HepG2 (cell line): ENCODE measurements around the gene CCDC117. TPM values are rescaled to one million over a fixed set of nuclear protein-coding genes. Genes with fewer than 3 reads are reported as not detected.

ENCODE experiments used
- AGO1 ChIP-seq: fragments of 200-400 bp; formaldehyde crosslinking; IDR thresholded peaks from 2 replicates; pipeline ENCODE4 v1.6.1; 2017; ENCODE audit warnings: mild to moderate bottlenecking, low read depth, low read length, moderate library complexity; ENCODE audit not compliant: poor library complexity, severe bottlenecking
- AHR ChIP-seq: IDR thresholded peaks from 2 replicates; pipeline ENCODE4 v1.6.1; 2018; ENCODE audit warnings: missing genetic modification reagents, missing compliant biosample characterization
- CBX2 ChIP-seq, 2 experiments: fragments of 200-600 bp in 1 of 2; sonication (generic); formaldehyde crosslinking in 1 of 2; IDR thresholded peaks; 2 replicates each; pipeline versions ENCODE4 v1.7.0 to v1.8.1; 2018 to 2022; ENCODE audit warnings: low read depth in 2 of 2, low read length in 1 of 2, mild to moderate bottlenecking in 1 of 2, missing genetic modification reagents in 1 of 2
- CC2D1A ChIP-seq: sonication (generic); formaldehyde crosslinking; IDR thresholded peaks from 2 replicates; pipeline ENCODE4 v1.8.1; 2023; ENCODE audit warnings: mild to moderate bottlenecking, missing genetic modification reagents
- ETV5 ChIP-seq: IDR thresholded peaks from 2 replicates; pipeline ENCODE4 v1.6.1; 2018; ENCODE audit warnings: missing biosample characterization, missing genetic modification reagents, inconsistent platforms, borderline replicate concordance
- HNRNPL ChIP-seq: fragments of 200-400 bp; formaldehyde crosslinking; IDR thresholded peaks from 2 replicates; pipeline ENCODE4 v1.6.1; 2017; ENCODE audit warnings: mild to moderate bottlenecking, low read depth, low read length
- JUND ChIP-seq: sonication (generic); formaldehyde crosslinking; IDR thresholded peaks from 2 replicates; pipeline ENCODE4 v1.8.0; 2022; ENCODE audit warnings: mild to moderate bottlenecking, missing genetic modification reagents
- KMT2B ChIP-seq: IDR thresholded peaks from 2 replicates; pipeline ENCODE4 v1.6.1; 2016; ENCODE audit warnings: missing genetic modification reagents, missing compliant biosample characterization
- NFKB2 ChIP-seq: sonication (generic); formaldehyde crosslinking; IDR thresholded peaks from 2 replicates; pipeline ENCODE4 v1.4.0; 2020; ENCODE audit warnings: missing genetic modification reagents, borderline replicate concordance
- RXRB ChIP-seq: IDR thresholded peaks from 2 replicates; pipeline ENCODE4 v1.6.1; 2016; ENCODE audit warnings: borderline replicate concordance, missing genetic modification reagents, missing compliant biosample characterization
- SIX4 ChIP-seq: sonication (generic); formaldehyde crosslinking; IDR thresholded peaks from 2 replicates; pipeline ENCODE4 v1.4.0; 2020; ENCODE audit warnings: missing genetic modification reagents
- ZC3H13 ChIP-seq: sonication (generic); formaldehyde crosslinking; IDR thresholded peaks from 2 replicates; pipeline ENCODE4 v1.8.1; 2023; ENCODE audit warnings: mild to moderate bottlenecking, missing genetic modification reagents, moderate library complexity
- ZNF180 ChIP-seq: sonication (generic); formaldehyde crosslinking; IDR thresholded peaks from 2 replicates; pipeline ENCODE4 v1.4.0; 2020; ENCODE audit warnings: low read depth, missing genetic modification reagents, borderline replicate concordance
- ZNF501 ChIP-seq: sonication (generic); formaldehyde crosslinking; IDR thresholded peaks from 2 replicates; pipeline ENCODE4 v1.5.1; 2020; ENCODE audit warnings: mild to moderate bottlenecking, moderate library complexity, missing genetic modification reagents
- ZNF546 ChIP-seq: sonication (generic); formaldehyde crosslinking; conservative IDR thresholded peaks from 2 replicates; pipeline ENCODE4 v1.8.1; 2023; ENCODE audit warnings: mild to moderate bottlenecking, missing genetic modification reagents
- ZNF557 ChIP-seq: sonication (generic); formaldehyde crosslinking; IDR thresholded peaks from 2 replicates; pipeline ENCODE4 v1.4.0; 2020; ENCODE audit warnings: missing genetic modification reagents
- ZNF605 ChIP-seq: sonication (generic); formaldehyde crosslinking; IDR thresholded peaks from 2 replicates; pipeline ENCODE4 v1.8.0; 2022; ENCODE audit warnings: mild to moderate bottlenecking, missing genetic modification reagents
- ZNF792 ChIP-seq: IDR thresholded peaks from 2 replicates; pipeline ENCODE4 v1.6.1; 2016
- polyA plus RNA-seq, 8 experiments: library from polyadenylated mRNA; depleted of rRNA in 3 of 8; stranded (reverse) in 7 of 8; unstranded in 1 of 8; fragments of >200 nt; fragmentation: Illumina TruSeq in 4 of 8; extraction: Trizol in 4 of 8; gene quantifications; 2 replicates each; pipeline versions ENCODE4 v1.2.1 to v1.2.3, GENCODE V29; 2011 to 2016; ENCODE audit warnings: low read depth in 4 of 8, missing spikeins in 1 of 8, mixed read lengths in 1 of 8; ENCODE audit not compliant: insufficient read depth in 1 of 8
- total RNA-seq, 5 experiments: library from RNA; depleted of rRNA; stranded (reverse); fragments of >200 nt; fragmentation: Illumina TruSeq; extraction: Trizol; gene quantifications; 2 replicates each; pipeline ENCODE4 v1.2.3, GENCODE V29; 2016; ENCODE audit warnings: low read depth in 1 of 5
- TF ChIP-seq, protein P1 (sequence below): sonication (generic); formaldehyde crosslinking; conservative IDR thresholded peaks from 2 replicates; pipeline ENCODE4 v1.8.0; 2022; ENCODE audit warnings: missing genetic modification reagents
- TF ChIP-seq, protein P2 (sequence below): sonication (generic); formaldehyde crosslinking; IDR thresholded peaks from 2 replicates; pipeline ENCODE4 v1.4.0; 2020; ENCODE audit warnings: missing genetic modification reagents, borderline replicate concordance
- TF ChIP-seq, protein P3 (sequence below): sonication (generic); formaldehyde crosslinking; IDR thresholded peaks from 2 replicates; pipeline ENCODE4 v1.4.0; 2020; ENCODE audit warnings: missing genetic modification reagents, mild to moderate bottlenecking, borderline replicate concordance
- TF ChIP-seq, protein P4 (sequence below): sonication (generic); formaldehyde crosslinking; IDR thresholded peaks from 2 replicates; pipeline ENCODE4 v1.8.0; 2022; ENCODE audit warnings: mild to moderate bottlenecking, missing genetic modification reagents, moderate library complexity

Gene CCDC117
- total and polyA plus RNA-seq, 2 of the 13 experiments (the other 11 are each of a cell fraction or from before 2014, with no cell fraction given), result 12.6 to 34.2 TPM

DNA sequence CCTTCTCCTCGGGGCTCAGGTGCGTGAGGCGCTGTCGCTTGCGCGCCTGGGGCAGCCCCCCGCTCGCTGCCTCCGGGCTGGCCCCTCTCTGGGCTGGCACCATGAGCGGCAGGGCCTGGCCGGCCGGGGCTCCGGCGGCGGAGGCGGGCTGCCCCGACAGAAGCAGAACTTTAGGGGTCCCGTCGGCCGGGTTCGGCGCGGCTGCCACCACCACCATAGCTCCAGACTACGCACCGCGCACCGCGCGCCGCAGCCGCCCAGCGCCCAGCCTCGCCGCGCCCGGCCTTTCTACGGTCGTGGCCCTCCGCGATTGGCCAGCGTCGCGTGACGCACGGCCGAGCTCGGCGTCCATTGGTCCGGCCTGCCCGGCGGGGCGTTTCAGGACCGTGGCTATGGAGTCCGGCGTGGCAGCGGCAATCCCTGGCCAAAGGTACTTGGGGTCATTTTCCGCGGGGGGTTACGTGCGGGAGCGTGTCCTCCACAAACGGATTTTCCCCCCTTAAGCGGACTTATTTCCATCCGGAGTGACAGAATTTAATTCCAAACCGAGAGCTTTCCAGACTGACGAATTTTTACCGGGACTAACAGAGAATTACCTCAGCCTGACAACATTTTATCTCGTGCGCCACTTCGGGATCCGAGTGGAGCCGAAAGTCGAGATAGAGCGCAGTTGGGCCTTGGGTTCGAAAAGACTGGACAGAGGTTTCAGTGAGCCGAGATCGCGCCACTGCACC is 28.0 kb downstream of the CCDC117 start, which contains the start of gene XBP1 (continued):
- 0 out of 2 replicates have a peak, but pooled peaks have one; percentile 29 for TF ChIP-seq AHR
- TF ChIP-seq, protein P1, sequence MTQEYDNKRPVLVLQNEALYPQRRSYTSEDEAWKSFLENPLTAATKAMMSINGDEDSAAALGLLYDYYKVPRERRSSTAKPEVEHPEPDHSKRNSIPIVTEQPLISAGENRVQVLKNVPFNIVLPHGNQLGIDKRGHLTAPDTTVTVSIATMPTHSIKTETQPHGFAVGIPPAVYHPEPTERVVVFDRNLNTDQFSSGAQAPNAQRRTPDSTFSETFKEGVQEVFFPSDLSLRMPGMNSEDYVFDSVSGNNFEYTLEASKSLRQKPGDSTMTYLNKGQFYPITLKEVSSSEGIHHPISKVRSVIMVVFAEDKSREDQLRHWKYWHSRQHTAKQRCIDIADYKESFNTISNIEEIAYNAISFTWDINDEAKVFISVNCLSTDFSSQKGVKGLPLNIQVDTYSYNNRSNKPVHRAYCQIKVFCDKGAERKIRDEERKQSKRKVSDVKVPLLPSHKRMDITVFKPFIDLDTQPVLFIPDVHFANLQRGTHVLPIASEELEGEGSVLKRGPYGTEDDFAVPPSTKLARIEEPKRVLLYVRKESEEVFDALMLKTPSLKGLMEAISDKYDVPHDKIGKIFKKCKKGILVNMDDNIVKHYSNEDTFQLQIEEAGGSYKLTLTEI (CRISPR knock-in tag), result no peak
- TF ChIP-seq, protein P2, sequence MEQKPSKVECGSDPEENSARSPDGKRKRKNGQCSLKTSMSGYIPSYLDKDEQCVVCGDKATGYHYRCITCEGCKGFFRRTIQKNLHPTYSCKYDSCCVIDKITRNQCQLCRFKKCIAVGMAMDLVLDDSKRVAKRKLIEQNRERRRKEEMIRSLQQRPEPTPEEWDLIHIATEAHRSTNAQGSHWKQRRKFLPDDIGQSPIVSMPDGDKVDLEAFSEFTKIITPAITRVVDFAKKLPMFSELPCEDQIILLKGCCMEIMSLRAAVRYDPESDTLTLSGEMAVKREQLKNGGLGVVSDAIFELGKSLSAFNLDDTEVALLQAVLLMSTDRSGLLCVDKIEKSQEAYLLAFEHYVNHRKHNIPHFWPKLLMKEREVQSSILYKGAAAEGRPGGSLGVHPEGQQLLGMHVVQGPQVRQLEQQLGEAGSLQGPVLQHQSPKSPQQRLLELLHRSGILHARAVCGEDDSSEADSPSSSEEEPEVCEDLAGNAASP, result peak; percentile 80
- no peak for TF ChIP-seq ZNF546 (CRISPR knock-in tag)
- no peak for TF ChIP-seq HNRNPL
- 0 out of 2 replicates have a peak, but pooled peaks have one; percentile 22 for TF ChIP-seq ETV5 (CRISPR knock-in tag)
- TF ChIP-seq, protein P3, sequence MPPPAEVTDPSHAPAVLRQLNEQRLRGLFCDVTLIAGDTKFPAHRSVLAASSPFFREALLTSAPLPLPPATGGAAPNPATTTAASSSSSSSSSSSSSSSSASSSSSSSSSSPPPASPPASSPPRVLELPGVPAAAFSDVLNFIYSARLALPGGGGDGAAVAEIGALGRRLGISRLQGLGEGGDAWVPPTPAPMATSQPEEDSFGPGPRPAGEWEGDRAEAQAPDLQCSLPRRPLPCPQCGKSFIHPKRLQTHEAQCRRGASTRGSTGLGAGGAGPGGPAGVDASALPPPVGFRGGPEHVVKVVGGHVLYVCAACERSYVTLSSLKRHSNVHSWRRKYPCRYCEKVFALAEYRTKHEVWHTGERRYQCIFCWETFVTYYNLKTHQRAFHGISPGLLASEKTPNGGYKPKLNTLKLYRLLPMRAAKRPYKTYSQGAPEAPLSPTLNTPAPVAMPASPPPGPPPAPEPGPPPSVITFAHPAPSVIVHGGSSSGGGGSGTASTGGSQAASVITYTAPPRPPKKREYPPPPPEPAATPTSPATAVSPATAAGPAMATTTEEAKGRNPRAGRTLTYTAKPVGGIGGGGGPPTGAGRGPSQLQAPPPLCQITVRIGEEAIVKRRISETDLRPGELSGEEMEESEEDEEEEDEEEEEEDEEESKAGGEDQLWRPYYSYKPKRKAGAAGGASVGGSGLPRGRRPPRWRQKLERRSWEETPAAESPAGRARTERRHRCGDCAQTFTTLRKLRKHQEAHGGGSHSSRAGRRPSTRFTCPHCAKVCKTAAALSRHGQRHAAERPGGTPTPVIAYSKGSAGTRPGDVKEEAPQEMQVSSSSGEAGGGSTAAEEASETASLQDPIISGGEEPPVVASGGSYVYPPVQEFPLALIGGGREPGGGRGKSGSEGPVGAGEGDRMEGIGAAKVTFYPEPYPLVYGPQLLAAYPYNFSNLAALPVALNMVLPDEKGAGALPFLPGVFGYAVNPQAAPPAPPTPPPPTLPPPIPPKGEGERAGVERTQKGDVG, result no peak; the same call in 1 of the 2 replicates
- TF ChIP-seq ZNF180, result no peak
- TF ChIP-seq RXRB, result peak; percentile 76
- 0 out of 2 replicates have a peak, but pooled peaks have one; percentile 36 for TF ChIP-seq KMT2B (CRISPR knock-in tag)
- no peak for TF ChIP-seq CBX2 (IDR thresholded peaks at IDR 0.05; ENCODE audit: low read depth, low read length)
- TF ChIP-seq CBX2 (CRISPR knock-in tag; IDR thresholded peaks at IDR 0.05; ENCODE audit: low read depth), result no peak
- peak; percentile 51; the same call in 1 of the 2 replicates for TF ChIP-seq NFKB2 (CRISPR knock-in tag)
- no peak for TF ChIP-seq ZNF557
- TF ChIP-seq JUND (CRISPR knock-in tag), result no peak
- TF ChIP-seq AGO1, result peak; percentile 70
- TF ChIP-seq ZNF605 (CRISPR knock-in tag), result no peak
- TF ChIP-seq ZC3H13 (CRISPR knock-in tag), result peak; percentile 37; the same call in 1 of the 2 replicates
- peak; percentile 7; the same call in 1 of the 2 replicates for TF ChIP-seq SIX4
- TF ChIP-seq, protein P4, sequence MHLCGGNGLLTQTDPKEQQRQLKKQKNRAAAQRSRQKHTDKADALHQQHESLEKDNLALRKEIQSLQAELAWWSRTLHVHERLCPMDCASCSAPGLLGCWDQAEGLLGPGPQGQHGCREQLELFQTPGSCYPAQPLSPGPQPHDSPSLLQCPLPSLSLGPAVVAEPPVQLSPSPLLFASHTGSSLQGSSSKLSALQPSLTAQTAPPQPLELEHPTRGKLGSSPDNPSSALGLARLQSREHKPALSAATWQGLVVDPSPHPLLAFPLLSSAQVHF (CRISPR knock-in tag), result peak; percentile 82; the same call in 1 of the 2 replicates
- no peak for TF ChIP-seq CC2D1A (CRISPR knock-in tag)
- TF ChIP-seq ZNF792 (CRISPR knock-in tag), result no peak
- peak; percentile 44; the same call in 1 of the 2 replicates for TF ChIP-seq ZNF501 (CRISPR knock-in tag)
